SK-N-SH (cell line): Measurements from ENCODE around the gene GALNTL6. TPM values are rescaled to one million over a fixed set of nuclear protein-coding genes. Genes with fewer than 3 reads are reported as not detected.

Experiments
- CTCF ChIA-PET: fragments of 300-600, 350-600 bp; formaldehyde crosslinking; extraction: SDS; loops from one replicate; lab custom pipeline; 2021; lab: Yijun Ruan, JAX
- POLR2A ChIA-PET: fragments of 350-600 bp; sonication (Branson Sonifier 250); formaldehyde crosslinking; extraction: SDS; loops from one replicate; lab custom pipeline; 2020; ENCODE audit warnings: antibody characterized with exemption, inconsistent platforms; lab: Yijun Ruan, JAX
- DNase-seq: peaks from one replicate; pipeline ENCODE4 v3.0.0; 2012
- H2AFZ ChIP-seq: fragments of 200-600 bp; sonication (generic); 2 replicates; pipeline ENCODE4 v1.8.1; 2016; ENCODE audit warnings: antibody characterized with exemption, mild to moderate bottlenecking, low read depth
- H3F3A ChIP-seq: fragments of 200-600 bp; sonication (generic); replicated peaks from 2 replicates; pipeline ENCODE3; 2016; ENCODE audit warnings: antibody characterized with exemption, mild to moderate bottlenecking; ENCODE audit not compliant: insufficient read depth
- H3K27ac ChIP-seq, 2 experiments: fragments of 200-500 bp in 1 of 2; fragments of 200-600 bp in 1 of 2; sonication (Bioruptor generic) in 1 of 2; sonication (generic), shearing (Covaris generic) in 1 of 2; 2 replicates each; pipeline versions ENCODE4 v1.5.1 to v1.6.1; 2014 to 2016; ENCODE audit warnings: low read depth in 2 of 2, inconsistent platforms in 1 of 2, low read length in 1 of 2, mild to moderate bottlenecking in 1 of 2, mixed read lengths in 1 of 2
- H3K27me3 ChIP-seq: fragments of 200-600 bp; sonication (generic), shearing (Covaris generic); 2 replicates; pipeline ENCODE4 v1.6.1; 2016; ENCODE audit warnings: mixed run types; ENCODE audit not compliant: insufficient read depth
- H3K36me3 ChIP-seq, 2 experiments: fragments of 200-500 bp in 1 of 2; fragments of 200-600 bp in 1 of 2; sonication (Bioruptor generic) in 1 of 2; sonication (generic) in 1 of 2; replicated peaks in 1 of 2; 2 replicates each; pipeline versions ENCODE3 to v1.5.1; 2014 to 2016; ENCODE audit warnings: low read length in 1 of 2, mild to moderate bottlenecking in 1 of 2; ENCODE audit not compliant: insufficient read depth in 2 of 2, control insufficient read depth in 1 of 2
- H3K4me1 ChIP-seq, 2 experiments: fragments of 200-500 bp in 1 of 2; fragments of 200-600 bp in 1 of 2; sonication (Bioruptor generic) in 1 of 2; sonication (generic), shearing (Covaris generic) in 1 of 2; 2 replicates each; pipeline versions ENCODE4 v1.5.1 to v1.6.1; 2014 to 2016; ENCODE audit warnings: low read depth in 1 of 2, low read length in 1 of 2, mixed run types in 1 of 2; ENCODE audit not compliant: insufficient read depth in 2 of 2, control insufficient read depth in 1 of 2
- H3K4me2 ChIP-seq: fragments of 200-600 bp; sonication (generic), shearing (Covaris generic); 2 replicates; pipeline ENCODE4 v1.6.1; 2017; ENCODE audit warnings: mixed run types
- H3K4me3 ChIP-seq, 2 experiments: fragments of 200-500 bp in 1 of 2; fragments of 200-600 bp in 1 of 2; sonication (Bioruptor generic) in 1 of 2; sonication (generic), shearing (Covaris generic) in 1 of 2; 2 replicates each; pipeline versions ENCODE4 v1.5.1 to v1.8.1; 2014 to 2016; ENCODE audit warnings: low read depth in 2 of 2, inconsistent platforms in 1 of 2, low read length in 1 of 2, mild to moderate bottlenecking in 1 of 2, mixed read lengths in 1 of 2, moderate library complexity in 1 of 2
- H3K79me2 ChIP-seq: fragments of 200-600 bp; sonication (generic); 2 replicates; pipeline ENCODE4 v1.8.1; 2017; ENCODE audit warnings: mild to moderate bottlenecking; ENCODE audit not compliant: insufficient read depth
- H3K9ac ChIP-seq: fragments of 200-600 bp; sonication (generic); 2 replicates; pipeline ENCODE4 v1.6.1; 2017; ENCODE audit warnings: mixed run types
- H3K9me2 ChIP-seq: fragments of 200-600 bp; sonication (generic); 2 replicates; pipeline ENCODE4 v1.6.1; 2017; ENCODE audit warnings: mixed run types
- H3K9me3 ChIP-seq: fragments of 200-600 bp; sonication (generic); 2 replicates; pipeline ENCODE4 v1.6.1; 2017; ENCODE audit warnings: mixed run types, mild to moderate bottlenecking, moderate library complexity
- H4K20me1 ChIP-seq: fragments of 200-600 bp; sonication (generic); 2 replicates; pipeline ENCODE4 v1.6.1; 2017; ENCODE audit warnings: mild to moderate bottlenecking, mixed run types; ENCODE audit not compliant: insufficient read depth
- CHD2 ChIP-seq: fragments of 150-350 bp; IDR thresholded peaks from 2 replicates; pipeline ENCODE4 v1.6.1; 2018; ENCODE audit warnings: low read length; ENCODE audit not compliant: partially characterized antibody
- EZH2phosphoT487 ChIP-seq: fragments of 200-600 bp; sonication (generic); IDR thresholded peaks from 2 replicates; pipeline ENCODE4 v1.6.1; 2017; ENCODE audit warnings: low read depth, mixed run types, mild to moderate bottlenecking, antibody characterized with exemption, moderate library complexity, borderline replicate concordance
- FOSL2 ChIP-seq: IDR thresholded peaks from 2 replicates; pipeline ENCODE4 v1.4.0; 2012; ENCODE audit warnings: low read depth, mild to moderate bottlenecking, moderate library complexity, borderline replicate concordance
- FOXJ3 ChIP-seq: sonication (generic); formaldehyde crosslinking; IDR thresholded peaks from 2 replicates; pipeline ENCODE4 v1.5.1; 2020; ENCODE audit warnings: mild to moderate bottlenecking, missing genetic modification reagents
- GABPA ChIP-seq: IDR thresholded peaks from 2 replicates; pipeline ENCODE4 v1.4.0; 2012; ENCODE audit warnings: low read depth, mild to moderate bottlenecking
- GATA2 ChIP-seq: sonication (generic); formaldehyde crosslinking; IDR thresholded peaks from 2 replicates; pipeline ENCODE4 v1.5.0; 2020; ENCODE audit warnings: mild to moderate bottlenecking, missing genetic modification reagents
- MAX ChIP-seq: IDR thresholded peaks from 2 replicates; pipeline ENCODE4 v1.4.0; 2012; ENCODE audit warnings: low read depth
- MEF2A ChIP-seq: IDR thresholded peaks from 2 replicates; pipeline ENCODE4 v1.4.0; 2012; ENCODE audit warnings: low read depth, borderline replicate concordance
- MXI1 ChIP-seq: IDR thresholded peaks from 2 replicates; pipeline ENCODE4 v1.6.1; 2012; ENCODE audit warnings: mild to moderate bottlenecking, low read depth, low read length, improper control_type of control experiment
- NFIC ChIP-seq: IDR thresholded peaks from 2 replicates; pipeline ENCODE4 v1.4.0; 2012; ENCODE audit warnings: borderline replicate concordance
- NRF1 ChIP-seq: IDR thresholded peaks from 2 replicates; pipeline ENCODE4 v1.6.1; 2012; ENCODE audit warnings: low read depth, mild to moderate bottlenecking, low read length
- PBX3 ChIP-seq: IDR thresholded peaks from 2 replicates; pipeline ENCODE4; 2012
- REST ChIP-seq: IDR thresholded peaks from 2 replicates; pipeline ENCODE4 v1.6.1; 2012; ENCODE audit warnings: mild to moderate bottlenecking, low read depth, low read length, moderate library complexity
- RFX5 ChIP-seq: IDR thresholded peaks from 2 replicates; pipeline ENCODE4 v1.6.1; 2012; ENCODE audit warnings: mild to moderate bottlenecking, improper control_type of control experiment, low read length
- RXRA ChIP-seq: IDR thresholded peaks from 2 replicates; pipeline ENCODE4 v1.4.0; 2012; ENCODE audit warnings: low read depth, mild to moderate bottlenecking, borderline replicate concordance
- TCF12 ChIP-seq: IDR thresholded peaks from 2 replicates; pipeline ENCODE4 v1.4.0; 2012
- TEAD4 ChIP-seq: IDR thresholded peaks from 2 replicates; pipeline ENCODE4 v1.4.0; 2012; ENCODE audit warnings: mild to moderate bottlenecking, borderline replicate concordance; ENCODE audit not compliant: insufficient read depth
- WGBS: methylation state at CpG from one replicate; pipeline ENCODE4 v1.1.6; 2017; ENCODE audit warnings: low lambda C conversion rate; 5-methylcytosine and 5-hydroxymethylcytosine counted together
- polyA plus RNA-seq, 3 experiments: library from polyadenylated mRNA; depleted of rRNA; stranded (reverse); fragments of >200 nt; gene quantifications; 2 replicates each; pipeline ENCODE4 v1.2.3, GENCODE V29; 2012
- TF ChIP-seq, protein P1 (sequence below): fragments of 150-350 bp; IDR thresholded peaks from 2 replicates; pipeline ENCODE4 v1.6.1; 2016; ENCODE audit warnings: mild to moderate bottlenecking, low read depth, low read length

The GALNTL6 gene
- polyA plus RNA-seq, 1 of the 3 experiments (the other 2 are of a cell fraction), result 0.07 TPM

- H3K4me2 ChIP-seq, result no peak overlapping the region
- no peak overlapping the region for H3K4me3 ChIP-seq
- no peaks in the 10 kb centered on the region for H3K79me2 ChIP-seq
- DNase-seq, result no peak
- WGBS, result 37% methylated on average over 3 of the region's 3 CpGs
- H3K36me3 ChIP-seq, result no peaks in the 10 kb centered on the region
- no peaks in the 10 kb centered on the region for H3F3A ChIP-seq
- H3K27me3 ChIP-seq, result no peaks in the 10 kb centered on the region
- TF ChIP-seq GATA2 (CRISPR knock-in tag), result no peak
- no peak for TF ChIP-seq MEF2A
- TF ChIP-seq RXRA, result no peak
- TF ChIP-seq CHD2, result no peak
- no peak for TF ChIP-seq MAX
- no peak for TF ChIP-seq NFIC
- no peak for TF ChIP-seq MXI1
- TF ChIP-seq TCF12, result no peak
- no peak for TF ChIP-seq EZH2phosphoT487
- TF ChIP-seq, protein P1, sequence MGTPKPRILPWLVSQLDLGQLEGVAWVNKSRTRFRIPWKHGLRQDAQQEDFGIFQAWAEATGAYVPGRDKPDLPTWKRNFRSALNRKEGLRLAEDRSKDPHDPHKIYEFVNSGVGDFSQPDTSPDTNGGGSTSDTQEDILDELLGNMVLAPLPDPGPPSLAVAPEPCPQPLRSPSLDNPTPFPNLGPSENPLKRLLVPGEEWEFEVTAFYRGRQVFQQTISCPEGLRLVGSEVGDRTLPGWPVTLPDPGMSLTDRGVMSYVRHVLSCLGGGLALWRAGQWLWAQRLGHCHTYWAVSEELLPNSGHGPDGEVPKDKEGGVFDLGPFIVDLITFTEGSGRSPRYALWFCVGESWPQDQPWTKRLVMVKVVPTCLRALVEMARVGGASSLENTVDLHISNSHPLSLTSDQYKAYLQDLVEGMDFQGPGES, result no peak
- TF ChIP-seq RFX5, result no peak
- no peak for TF ChIP-seq FOSL2
- TF ChIP-seq GABPA, result no peak
- no peak for TF ChIP-seq TEAD4
- no peak for TF ChIP-seq REST
- TF ChIP-seq FOXJ3 (CRISPR knock-in tag), result no peak
- no peak for TF ChIP-seq NRF1
- no peak for TF ChIP-seq PBX3
- no peaks in the 10 kb centered on the region for H3K9me3 ChIP-seq
- H3K27ac ChIP-seq, result no peak overlapping the region
- ChIA-PET CTCF (no interaction called here), POLR2A (no interaction called here)
- no peaks in the 10 kb centered on the region for H3K4me1 ChIP-seq
- no peaks in the 10 kb centered on the region for H3K9me2 ChIP-seq
- no peak overlapping the region for H2AFZ ChIP-seq
- no peak overlapping the region for H3K9ac ChIP-seq
- H4K20me1 ChIP-seq, result no peaks in the 10 kb centered on the region
Observed at GRCh38 chr4:171889681-171890080, 76.5 kb downstream of the GALNTL6 start.
